Testis (tissue), 2 donors: ENCODE data around the gene SMAP2.

Source experiments
- POLR2A ChIP-seq: fragments of 450-650 bp; IDR thresholded peaks from one replicate; pipeline ENCODE4 v1.6.1; 2017; ENCODE audit warnings: antibody characterized with exemption, mild to moderate bottlenecking, moderate library complexity
- TF ChIP-seq, protein P1 (sequence below), 3 experiments: fragments of 450-650 bp in 2 of 3; fragments of 200-600 bp in 1 of 3; sonication (generic) in 1 of 3; IDR thresholded peaks; one replicate each; pipeline ENCODE4 v1.5.1; 2016 to 2019; ENCODE audit warnings: antibody characterized with exemption in 3 of 3, mild to moderate bottlenecking in 2 of 3, moderate library complexity in 1 of 3

DNA sequence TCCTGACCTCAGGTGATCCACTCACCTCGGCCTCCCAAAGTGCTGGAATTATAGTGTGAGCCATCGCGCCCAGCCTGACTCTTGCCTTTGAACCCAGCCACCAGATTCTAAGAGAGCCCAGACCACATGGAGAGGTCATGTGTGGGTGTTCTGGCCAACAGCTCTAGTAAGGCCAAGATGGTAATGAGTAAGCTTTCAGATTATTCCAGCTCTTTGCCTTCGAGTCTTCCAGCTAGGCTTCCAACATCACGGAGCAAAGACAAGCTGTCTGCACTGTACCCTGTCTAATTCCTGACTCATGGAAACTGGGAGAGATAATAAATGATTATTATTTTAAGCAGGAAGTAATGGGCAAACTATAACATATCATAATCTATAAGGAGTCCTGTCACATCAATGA, 61.9 kb downstream of the SMAP2 start:
- TF ChIP-seq, protein P1, sequence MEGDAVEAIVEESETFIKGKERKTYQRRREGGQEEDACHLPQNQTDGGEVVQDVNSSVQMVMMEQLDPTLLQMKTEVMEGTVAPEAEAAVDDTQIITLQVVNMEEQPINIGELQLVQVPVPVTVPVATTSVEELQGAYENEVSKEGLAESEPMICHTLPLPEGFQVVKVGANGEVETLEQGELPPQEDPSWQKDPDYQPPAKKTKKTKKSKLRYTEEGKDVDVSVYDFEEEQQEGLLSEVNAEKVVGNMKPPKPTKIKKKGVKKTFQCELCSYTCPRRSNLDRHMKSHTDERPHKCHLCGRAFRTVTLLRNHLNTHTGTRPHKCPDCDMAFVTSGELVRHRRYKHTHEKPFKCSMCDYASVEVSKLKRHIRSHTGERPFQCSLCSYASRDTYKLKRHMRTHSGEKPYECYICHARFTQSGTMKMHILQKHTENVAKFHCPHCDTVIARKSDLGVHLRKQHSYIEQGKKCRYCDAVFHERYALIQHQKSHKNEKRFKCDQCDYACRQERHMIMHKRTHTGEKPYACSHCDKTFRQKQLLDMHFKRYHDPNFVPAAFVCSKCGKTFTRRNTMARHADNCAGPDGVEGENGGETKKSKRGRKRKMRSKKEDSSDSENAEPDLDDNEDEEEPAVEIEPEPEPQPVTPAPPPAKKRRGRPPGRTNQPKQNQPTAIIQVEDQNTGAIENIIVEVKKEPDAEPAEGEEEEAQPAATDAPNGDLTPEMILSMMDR (IDR thresholded peaks at IDR 0.05), result no peak
- no peak for TF ChIP-seq POLR2A
